ENCODE data around the gene PKNOX2.

Gene PKNOX2

DNA sequence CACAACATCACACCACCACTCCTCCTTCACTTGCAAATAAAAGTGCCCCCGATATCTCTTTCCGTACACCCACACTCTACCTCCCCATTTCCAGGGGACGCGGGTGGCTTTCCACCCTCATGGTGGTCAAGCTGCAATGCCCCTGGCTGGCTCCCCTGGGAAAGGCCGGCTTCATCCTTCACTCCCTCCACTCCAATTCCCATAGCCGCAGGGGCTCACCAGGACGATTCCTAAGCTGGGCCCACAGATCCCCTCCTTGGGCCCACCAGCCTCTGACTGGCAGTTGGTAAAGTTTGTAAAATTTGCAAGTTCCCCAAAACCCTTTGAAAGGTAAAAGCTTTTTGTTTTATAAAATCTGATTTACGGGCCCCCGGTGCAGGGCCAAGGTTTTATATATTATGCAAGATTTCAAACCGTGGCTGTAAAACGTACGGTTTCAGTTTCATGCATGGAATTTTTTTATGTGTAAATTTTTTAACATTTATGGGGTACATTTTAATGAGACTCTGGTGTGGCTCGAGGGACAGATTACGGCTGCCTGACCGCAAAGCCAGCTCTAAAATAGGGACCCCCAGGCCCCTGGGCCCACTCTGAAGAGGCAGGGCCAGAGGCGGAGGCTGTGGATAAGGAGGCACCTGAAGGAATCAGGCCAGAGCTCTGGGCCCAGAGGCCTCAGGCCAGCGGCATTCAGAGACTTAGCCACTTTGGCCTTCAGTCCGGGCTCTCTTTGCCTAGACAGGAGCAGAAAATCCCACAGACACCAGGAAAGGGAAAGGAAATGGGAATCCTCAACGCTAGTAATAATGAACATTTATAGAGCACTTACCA is 225.0 kb downstream of the PKNOX2 start:
- Histone ChIP-seq H3K4me3 (ENCODE audit: low read depth in 1 of 2, low read length in 2 of 2) (no peak overlapping the region), H3K36me3 (ENCODE audit: insufficient read depth, low read length) (peaks cover 5% of the 10 kb centered on the region), H3K9me3 (ENCODE audit: low read length) (no peaks in the 10 kb centered on the region), H3K27me3 (ENCODE audit: control insufficient read depth in 1 of 2, insufficient read depth in 2 of 2, low read length in 2 of 2) (no peaks in the 10 kb centered on the region), H3K4me1 (ENCODE audit: insufficient read depth, low read length) (peaks cover 10% of the 10 kb centered on the region), H3K27ac (ENCODE audit: low read depth, low read length) (no peak overlapping the region), H3K9ac (ENCODE audit: low read length) (no peak overlapping the region)

DNA sequence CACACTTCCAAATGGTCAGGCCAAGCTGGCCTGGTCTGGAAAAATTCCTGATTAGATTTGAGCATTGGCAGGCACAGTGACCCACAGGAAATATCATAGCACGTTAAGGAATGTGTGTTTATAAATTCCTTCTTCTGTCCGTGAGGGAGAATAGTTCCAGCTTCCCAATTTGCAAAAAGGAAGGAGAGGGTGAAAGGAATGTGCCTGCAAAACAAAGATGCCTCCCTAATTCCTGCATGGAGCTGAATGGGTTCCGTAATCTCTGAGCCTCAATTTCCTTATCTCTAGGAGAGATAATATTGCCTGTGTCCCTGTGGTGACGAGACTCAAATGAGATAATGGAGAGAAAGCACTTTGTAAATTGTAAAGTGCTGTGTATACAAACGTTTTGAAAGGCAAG is 226.4 kb downstream of the PKNOX2 start:
- H3K4me3 ChIP-seq (ENCODE audit: low read depth in 1 of 2, low read length in 2 of 2): no peak overlapping the region
- no peaks in the 10 kb centered on the region for H3K27me3 ChIP-seq (ENCODE audit: control insufficient read depth in 1 of 2, insufficient read depth in 2 of 2, low read length in 2 of 2)
- peaks cover 1% of the 10 kb centered on the region for H3K36me3 ChIP-seq (ENCODE audit: insufficient read depth, low read length)
- no peak overlapping the region for H3K9ac ChIP-seq (ENCODE audit: low read length)
- peaks cover 10% of the 10 kb centered on the region for H3K4me1 ChIP-seq (ENCODE audit: insufficient read depth, low read length)
- no peaks in the 10 kb centered on the region for H3K9me3 ChIP-seq (ENCODE audit: low read length)
- H3K27ac ChIP-seq (ENCODE audit: low read depth, low read length): no peak overlapping the region

DNA sequence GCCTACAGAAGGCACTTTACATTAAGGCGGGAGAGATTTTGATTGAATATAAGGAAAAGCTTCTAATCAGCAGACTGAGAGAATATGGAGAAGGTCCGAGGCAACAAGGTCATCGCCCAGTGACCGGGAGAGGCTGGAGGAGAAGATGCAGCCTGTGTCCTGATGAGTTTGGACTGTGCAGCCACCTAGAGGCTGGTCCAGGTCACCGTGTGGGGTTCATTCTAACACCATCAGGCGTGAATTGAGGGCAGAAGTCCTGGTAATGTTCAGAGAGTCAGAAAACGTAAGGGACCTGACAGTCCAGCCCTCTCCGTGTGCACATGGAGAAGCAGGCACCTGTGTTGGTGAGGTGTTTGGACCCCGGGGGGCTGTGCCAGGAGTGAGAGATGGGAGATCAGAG is 228.8 kb downstream of the PKNOX2 start:
- no peak overlapping the region for H3K27ac ChIP-seq (ENCODE audit: low read depth, low read length)
- H3K4me3 ChIP-seq (ENCODE audit: low read depth in 1 of 2, low read length in 2 of 2): no peak overlapping the region
- H3K36me3 ChIP-seq (ENCODE audit: insufficient read depth, low read length): peaks cover 6% of the 10 kb centered on the region
- no peaks in the 10 kb centered on the region for H3K9me3 ChIP-seq (ENCODE audit: low read length)
- H3K27me3 ChIP-seq (ENCODE audit: control insufficient read depth in 1 of 2, insufficient read depth in 2 of 2, low read length in 2 of 2): no peaks in the 10 kb centered on the region
- peaks cover 10% of the 10 kb centered on the region for H3K4me1 ChIP-seq (ENCODE audit: insufficient read depth, low read length)
- no peak overlapping the region for H3K9ac ChIP-seq (ENCODE audit: low read length)

GRCh38 chr11:125394296-125394695 is 229.7 kb downstream of the PKNOX2 start:
- Histone ChIP-seq H3K27ac (ENCODE audit: low read depth, low read length) (no peak overlapping the region), H3K4me3 (ENCODE audit: low read depth in 1 of 2, low read length in 2 of 2) (no peak overlapping the region), H3K4me1 (ENCODE audit: insufficient read depth, low read length) (peaks cover 10% of the 10 kb centered on the region), H3K27me3 (ENCODE audit: control insufficient read depth in 1 of 2, insufficient read depth in 2 of 2, low read length in 2 of 2) (no peaks in the 10 kb centered on the region), H3K9ac (ENCODE audit: low read length) (no peak overlapping the region), H3K36me3 (ENCODE audit: insufficient read depth, low read length) (peaks cover 9% of the 10 kb centered on the region), H3K9me3 (ENCODE audit: low read length) (no peaks in the 10 kb centered on the region)

DNA sequence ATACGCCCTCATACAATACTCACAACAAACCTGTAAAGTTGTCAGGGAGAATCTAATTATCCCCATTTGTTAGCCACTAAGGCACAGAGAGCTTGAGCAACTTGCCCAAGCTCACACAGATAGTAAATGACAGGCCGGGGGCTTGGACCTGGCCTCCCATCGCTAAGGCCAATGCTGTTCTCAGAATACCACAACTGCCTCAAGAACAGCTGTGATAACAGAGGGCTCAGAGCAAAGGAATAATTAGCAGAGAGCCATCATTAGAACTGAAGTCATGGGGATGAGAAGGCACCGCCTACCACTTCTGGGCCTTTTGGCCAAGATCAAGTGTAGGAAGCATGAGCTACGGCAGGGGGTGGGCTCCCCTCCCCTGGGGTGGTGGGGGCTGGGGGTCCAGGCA is 232.9 kb downstream of the PKNOX2 start:
- H3K27ac ChIP-seq (ENCODE audit: low read depth, low read length): no peak overlapping the region
- H3K4me1 ChIP-seq (ENCODE audit: insufficient read depth, low read length): no peaks in the 10 kb centered on the region
- no peak overlapping the region for H3K4me3 ChIP-seq (ENCODE audit: low read depth in 1 of 2, low read length in 2 of 2)
- no peaks in the 10 kb centered on the region for H3K9me3 ChIP-seq (ENCODE audit: low read length)
- no peak overlapping the region for H3K9ac ChIP-seq (ENCODE audit: low read length)
- no peaks in the 10 kb centered on the region for H3K27me3 ChIP-seq (ENCODE audit: control insufficient read depth in 1 of 2, insufficient read depth in 2 of 2, low read length in 2 of 2)
- H3K36me3 ChIP-seq (ENCODE audit: insufficient read depth, low read length): peaks cover 9% of the 10 kb centered on the region

- Histone ChIP-seq H3K4me1 (ENCODE audit: insufficient read depth, low read length) (no peaks in the 10 kb centered on the region), H3K9me3 (ENCODE audit: low read length) (no peaks in the 10 kb centered on the region), H3K9ac (ENCODE audit: low read length) (no peak overlapping the region), H3K27me3 (ENCODE audit: control insufficient read depth in 1 of 2, insufficient read depth in 2 of 2, low read length in 2 of 2) (no peaks in the 10 kb centered on the region), H3K27ac (ENCODE audit: low read depth, low read length) (no peak overlapping the region), H3K4me3 (ENCODE audit: low read depth in 1 of 2, low read length in 2 of 2) (no peak overlapping the region), H3K36me3 (ENCODE audit: insufficient read depth, low read length) (peaks cover 9% of the 10 kb centered on the region)
These were observed 233.9 kb downstream of the PKNOX2 start for GRCh38 chr11:125398475-125398874.

DNA sequence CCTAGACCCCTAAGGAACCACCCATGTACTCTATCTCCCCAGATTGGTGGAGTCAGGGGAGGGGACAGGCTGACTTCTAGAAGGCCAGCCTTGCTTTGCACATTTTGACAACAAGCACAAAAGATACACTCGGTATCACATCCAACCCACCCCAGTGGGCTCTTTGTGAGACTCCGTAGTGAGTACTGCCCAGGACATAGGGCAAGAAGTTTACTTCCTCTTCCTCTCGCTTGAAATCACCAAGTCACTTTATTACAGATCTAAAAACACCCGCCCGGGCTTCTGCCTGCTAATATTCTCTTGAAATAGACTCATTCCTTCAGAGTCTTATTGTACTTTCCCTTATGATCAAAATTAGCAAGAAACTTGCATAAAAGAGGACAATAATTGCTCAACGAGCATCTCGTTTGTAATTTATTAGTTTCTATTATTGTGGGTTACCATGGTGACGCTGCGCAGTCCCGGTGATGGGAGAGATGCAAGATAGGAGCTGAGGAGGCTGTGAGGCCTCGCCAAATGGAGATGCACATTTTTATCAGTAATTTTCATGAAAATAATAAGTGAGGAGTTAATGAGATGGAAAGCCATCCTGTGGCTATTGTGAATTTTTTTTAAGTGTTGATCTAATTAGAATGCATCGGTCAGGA is 234.6 kb downstream of the PKNOX2 start:
- Histone ChIP-seq H3K4me1 (ENCODE audit: insufficient read depth, low read length) (no peaks in the 10 kb centered on the region), H3K27ac (ENCODE audit: low read depth, low read length) (no peak overlapping the region), H3K36me3 (ENCODE audit: insufficient read depth, low read length) (peaks cover 9% of the 10 kb centered on the region), H3K27me3 (ENCODE audit: control insufficient read depth in 1 of 2, insufficient read depth in 2 of 2, low read length in 2 of 2) (no peaks in the 10 kb centered on the region), H3K9ac (ENCODE audit: low read length) (no peak overlapping the region), H3K4me3 (ENCODE audit: low read depth in 1 of 2, low read length in 2 of 2) (no peak overlapping the region), H3K9me3 (ENCODE audit: low read length) (no peaks in the 10 kb centered on the region)

DNA sequence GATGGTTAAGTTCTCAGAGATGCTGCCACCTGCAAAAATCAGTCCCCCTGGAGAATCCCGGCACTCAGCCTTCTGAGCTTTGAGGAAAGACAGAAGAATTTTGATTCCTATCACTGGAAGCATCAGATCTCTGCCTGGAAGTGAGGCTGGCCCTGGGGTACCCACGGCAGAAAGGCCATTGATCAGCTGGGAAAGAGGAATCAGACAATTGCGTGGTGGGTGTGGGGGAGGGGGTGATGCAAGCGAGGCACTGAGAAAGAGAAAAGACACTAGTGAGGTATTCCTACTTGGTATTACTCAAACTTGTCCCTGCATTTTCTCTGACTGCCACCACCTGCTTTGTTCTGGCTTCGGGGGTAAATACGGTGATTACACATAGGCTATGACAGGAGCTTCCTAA is 235.4 kb downstream of the PKNOX2 start:
- Histone ChIP-seq H3K9ac (ENCODE audit: low read length) (no peak overlapping the region), H3K27me3 (ENCODE audit: control insufficient read depth in 1 of 2, insufficient read depth in 2 of 2, low read length in 2 of 2) (no peaks in the 10 kb centered on the region), H3K36me3 (ENCODE audit: insufficient read depth, low read length) (peaks cover 9% of the 10 kb centered on the region), H3K9me3 (ENCODE audit: low read length) (no peaks in the 10 kb centered on the region), H3K4me1 (ENCODE audit: insufficient read depth, low read length) (no peaks in the 10 kb centered on the region), H3K27ac (ENCODE audit: low read depth, low read length) (no peak overlapping the region), H3K4me3 (ENCODE audit: low read depth in 1 of 2, low read length in 2 of 2) (no peak overlapping the region)

- Histone ChIP-seq H3K9ac (ENCODE audit: low read length) (no peak overlapping the region), H3K27ac (ENCODE audit: low read depth, low read length) (no peak overlapping the region), H3K27me3 (ENCODE audit: control insufficient read depth in 1 of 2, insufficient read depth in 2 of 2, low read length in 2 of 2) (no peaks in the 10 kb centered on the region), H3K36me3 (ENCODE audit: insufficient read depth, low read length) (peaks cover 9% of the 10 kb centered on the region), H3K9me3 (ENCODE audit: low read length) (no peaks in the 10 kb centered on the region), H3K4me3 (ENCODE audit: low read depth in 1 of 2, low read length in 2 of 2) (no peak overlapping the region), H3K4me1 (ENCODE audit: insufficient read depth, low read length) (no peaks in the 10 kb centered on the region)
These were observed 236.7 kb downstream of the PKNOX2 start for GRCh38 chr11:125401235-125401634.

DNA sequence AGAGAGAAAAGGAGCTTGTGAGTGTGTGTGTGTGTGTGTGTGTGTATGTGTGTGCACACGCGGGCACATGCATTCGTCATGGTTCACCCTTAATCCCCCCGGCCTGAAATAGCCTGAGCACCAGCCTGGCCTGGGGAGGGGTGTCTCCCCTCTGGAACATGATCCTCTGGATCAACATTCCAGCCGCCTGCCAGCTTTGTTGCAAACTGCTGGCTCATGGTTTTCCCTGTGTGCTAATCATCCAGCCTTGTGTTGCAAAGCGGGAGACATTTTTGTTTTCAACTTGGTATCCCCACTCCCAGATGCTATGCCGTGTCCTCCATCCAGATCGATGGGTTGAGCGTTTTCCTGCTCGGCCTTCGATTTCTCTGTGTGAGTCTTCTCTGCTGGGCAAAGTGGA is 237.2 kb downstream of the PKNOX2 start:
- Histone ChIP-seq H3K4me3 (ENCODE audit: low read depth in 1 of 2, low read length in 2 of 2) (no peak overlapping the region), H3K9me3 (ENCODE audit: low read length) (no peaks in the 10 kb centered on the region), H3K27me3 (ENCODE audit: control insufficient read depth in 1 of 2, insufficient read depth in 2 of 2, low read length in 2 of 2) (no peaks in the 10 kb centered on the region), H3K36me3 (ENCODE audit: insufficient read depth, low read length) (peaks cover 9% of the 10 kb centered on the region), H3K4me1 (ENCODE audit: insufficient read depth, low read length) (no peaks in the 10 kb centered on the region), H3K27ac (ENCODE audit: low read depth, low read length) (no peak overlapping the region), H3K9ac (ENCODE audit: low read length) (no peak overlapping the region)

- Histone ChIP-seq H3K4me1 (ENCODE audit: insufficient read depth, low read length) (no peaks in the 10 kb centered on the region), H3K4me3 (ENCODE audit: low read depth in 1 of 2, low read length in 2 of 2) (no peak overlapping the region), H3K27ac (ENCODE audit: low read depth, low read length) (no peak overlapping the region)
These were observed 237.9 kb downstream of the PKNOX2 start for GRCh38 chr11:125402435-125402834.

More at GRCh38 chr11:125402435-125402834, 237.9 kb downstream of the PKNOX2 start:
- Histone ChIP-seq H3K9ac (ENCODE audit: low read length) (no peak overlapping the region), H3K9me3 (ENCODE audit: low read length) (no peaks in the 10 kb centered on the region), H3K27me3 (ENCODE audit: control insufficient read depth in 1 of 2, insufficient read depth in 2 of 2, low read length in 2 of 2) (no peaks in the 10 kb centered on the region), H3K36me3 (ENCODE audit: insufficient read depth, low read length) (peaks cover 9% of the 10 kb centered on the region)

Data from muscle layer of colon (tissue), 2 donors.